Smooth muscle cell (in vitro differentiated cells): ENCODE results near the gene EFCAB10. TPM values are rescaled to one million over a fixed set of nuclear protein-coding genes. Genes with fewer than 3 reads are reported as not detected.

ENCODE experiments used
- DNase-seq: peaks from one replicate; lab custom pipeline; 2025; ENCODE audit not compliant: unreplicated experiment; lab: John Stamatoyannopoulos, UW
- H2AFZ ChIP-seq: fragments of 200-600 bp; sonication (generic); 2 replicates; pipeline ENCODE4 v1.6.0; 2016; ENCODE audit warnings: antibody characterized with exemption, low read depth, mild to moderate bottlenecking
- H3F3A ChIP-seq: fragments of 200-600 bp; sonication (generic); 2 replicates; pipeline ENCODE4 v1.6.0; 2017; ENCODE audit warnings: antibody characterized with exemption, low read depth
- H3K27ac ChIP-seq: fragments of 200-600 bp; sonication (generic); 2 replicates; pipeline ENCODE4 v1.5.1; 2016; ENCODE audit warnings: low read depth, mild to moderate bottlenecking
- H3K27me3 ChIP-seq: fragments of 200-600 bp; sonication (generic); 2 replicates; pipeline ENCODE4 v1.6.1; 2016; ENCODE audit warnings: low read depth, mild to moderate bottlenecking
- H3K36me3 ChIP-seq: fragments of 200-600 bp; sonication (generic); 2 replicates; pipeline ENCODE4 v1.5.1; 2016; ENCODE audit warnings: low read depth
- H3K4me1 ChIP-seq: fragments of 200-600 bp; sonication (generic); 2 replicates; pipeline ENCODE4 v1.5.1; 2016; ENCODE audit warnings: low read depth
- H3K4me2 ChIP-seq: fragments of 200-600 bp; sonication (generic); 2 replicates; pipeline ENCODE4 v1.6.0; 2016; ENCODE audit warnings: mild to moderate bottlenecking
- H3K4me3 ChIP-seq: fragments of 200-600 bp; sonication (generic); 2 replicates; pipeline ENCODE4 v1.5.1; 2016; ENCODE audit warnings: mild to moderate bottlenecking
- H3K79me2 ChIP-seq: fragments of 200-600 bp; sonication (generic); 2 replicates; pipeline ENCODE4 v1.6.0; 2016; ENCODE audit warnings: low read depth, mild to moderate bottlenecking
- H3K9ac ChIP-seq: fragments of 200-600 bp; sonication (generic); 2 replicates; pipeline ENCODE4 v1.6.0; 2016; ENCODE audit warnings: low read depth
- H3K9me3 ChIP-seq: fragments of 200-600 bp; sonication (generic); replicated peaks from 2 replicates; pipeline ENCODE4 v1.5.1; 2016; ENCODE audit warnings: low read depth
- H4K20me1 ChIP-seq: fragments of 200-600 bp; sonication (generic); 2 replicates; pipeline ENCODE4 v1.6.0; 2016; ENCODE audit warnings: low read depth
- CTCF ChIP-seq: fragments of 200-600 bp; sonication (generic); IDR thresholded peaks from 2 replicates; pipeline ENCODE4 v1.5.1; 2017; ENCODE audit warnings: borderline replicate concordance, mild to moderate bottlenecking, antibody characterized with exemption; ENCODE audit not compliant: insufficient read depth, poor library complexity, severe bottlenecking
- whole genome bisulfite sequencing: methylation state at CpG from one replicate; pipeline ENCODE4 v1.1.7; 2016; ENCODE audit warnings: low lambda C conversion rate; 5-methylcytosine and 5-hydroxymethylcytosine counted together
- polyA plus RNA-seq: library from polyadenylated mRNA; unstranded; fragments of >200 nt; fragmentation: Nextera tagmentation; extraction: Ambion mirVana; gene quantifications from 2 replicates; pipeline ENCODE4 v1.2.1, GENCODE V29; 2016
- total RNA-seq: library from RNA; depleted of rRNA; stranded (reverse); fragments of >200 nt; gene quantifications from 2 replicates; pipeline ENCODE4 v1.2.3, GENCODE V29; 2014

Gene EFCAB10
- total and polyA plus RNA-seq, 2 experiments from 2014 or later: 0.56 to 1.2 TPM

GRCh38 chr7:105622106-105622731, 40.9 kb upstream of the EFCAB10 start:
- no peaks in the 10 kb centered on the region for H3K4me1 ChIP-seq
- no peak overlapping the region for H3K4me2 ChIP-seq
- H4K20me1 ChIP-seq: no peaks in the 10 kb centered on the region
- H3K36me3 ChIP-seq: peaks cover 8% of the 10 kb centered on the region
- no peaks in the 10 kb centered on the region for H3K79me2 ChIP-seq
- H2AFZ ChIP-seq: no peak overlapping the region
- no peaks in the 10 kb centered on the region for H3F3A ChIP-seq
- WGBS: 94% methylated on average over 15 of the region's 15 CpGs
- no peaks in the 10 kb centered on the region for H3K9me3 ChIP-seq
- no peak overlapping the region for H3K27ac ChIP-seq
- DNase-seq: no peak
- no peak for TF ChIP-seq CTCF
- no peaks in the 10 kb centered on the region for H3K27me3 ChIP-seq
- no peak overlapping the region for H3K9ac ChIP-seq
- H3K4me3 ChIP-seq: no peak overlapping the region

- Histone ChIP-seq H2AFZ (no peak overlapping the region), H3K9me3 (no peaks in the 10 kb centered on the region), H3K4me3 (no peak overlapping the region), H3F3A (no peaks in the 10 kb centered on the region), H3K4me1 (no peaks in the 10 kb centered on the region), H3K27me3 (no peaks in the 10 kb centered on the region), H3K79me2 (no peaks in the 10 kb centered on the region), H3K36me3 (peaks cover 8% of the 10 kb centered on the region), H3K27ac (no peak overlapping the region), H3K9ac (no peak overlapping the region), H4K20me1 (no peaks in the 10 kb centered on the region), H3K4me2 (no peak overlapping the region)
- DNase-seq: no peak
- 85% methylated on average over 3 of the region's 3 CpGs for WGBS
- TF ChIP-seq CTCF: no peak
Measured at GRCh38 chr7:105621617-105622016, 40.3 kb upstream of the EFCAB10 start.

GRCh38 chr7:105621176-105621575, 39.9 kb upstream of the EFCAB10 start:
- H3K36me3 ChIP-seq: peaks cover 4% of the 10 kb centered on the region
- no peaks in the 10 kb centered on the region for H3K4me1 ChIP-seq
- H3F3A ChIP-seq: no peaks in the 10 kb centered on the region
- 45% methylated on average over 2 of the region's 2 CpGs for WGBS
- H3K9ac ChIP-seq: no peak overlapping the region
- no peaks in the 10 kb centered on the region for H4K20me1 ChIP-seq
- no peak overlapping the region for H2AFZ ChIP-seq
- H3K27ac ChIP-seq: no peak overlapping the region
- H3K79me2 ChIP-seq: no peaks in the 10 kb centered on the region
- no peaks in the 10 kb centered on the region for H3K9me3 ChIP-seq
- H3K4me3 ChIP-seq: no peak overlapping the region
- no peak for DNase-seq
- no peak for TF ChIP-seq CTCF
- H3K27me3 ChIP-seq: no peaks in the 10 kb centered on the region
- H3K4me2 ChIP-seq: no peak overlapping the region

- H2AFZ ChIP-seq: no peak overlapping the region
- DNase-seq: no peak
- H3K4me2 ChIP-seq: no peak overlapping the region
- no peaks in the 10 kb centered on the region for H3K4me1 ChIP-seq
- no peak overlapping the region for H3K27ac ChIP-seq
- no peaks in the 10 kb centered on the region for H3K9me3 ChIP-seq
- no peaks in the 10 kb centered on the region for H4K20me1 ChIP-seq
- H3K27me3 ChIP-seq: no peaks in the 10 kb centered on the region
- no peaks in the 10 kb centered on the region for H3K79me2 ChIP-seq
- H3K4me3 ChIP-seq: no peak overlapping the region
- no peak overlapping the region for H3K9ac ChIP-seq
- TF ChIP-seq CTCF: no peak
- no peaks in the 10 kb centered on the region for H3K36me3 ChIP-seq
- WGBS: 98% methylated on average over 4 of the region's 4 CpGs
- H3F3A ChIP-seq: no peaks in the 10 kb centered on the region
Measured at GRCh38 chr7:105619590-105619989, 38.3 kb upstream of the EFCAB10 start.
